Right lobe of liver (tissue), 4 donors: Measurements from ENCODE around the gene IRF5.

Source experiments
- CTCF ChIP-seq, 4 donors: fragments of 200-600 bp in 3 of 4; fragments of 450-650 bp in 1 of 4; IDR thresholded peaks; one replicate each; pipeline versions ENCODE4 v1.5.1 to v1.8.0; 2016 to 2022; ENCODE audit warnings: antibody characterized with exemption in 4 of 4, mild to moderate bottlenecking in 2 of 4
- POLR2A ChIP-seq: fragments of 450-650 bp; IDR thresholded peaks from one replicate; pipeline ENCODE4 v1.6.1; 2017; ENCODE audit warnings: antibody characterized with exemption, mild to moderate bottlenecking
- donor health status: DM: no; HTN: no; CAD: no.
- donor health status: DM: no; HTN: no; CAD: no.
- donor health status: DM: no; HTN: yes; CAD: no.

DNA sequence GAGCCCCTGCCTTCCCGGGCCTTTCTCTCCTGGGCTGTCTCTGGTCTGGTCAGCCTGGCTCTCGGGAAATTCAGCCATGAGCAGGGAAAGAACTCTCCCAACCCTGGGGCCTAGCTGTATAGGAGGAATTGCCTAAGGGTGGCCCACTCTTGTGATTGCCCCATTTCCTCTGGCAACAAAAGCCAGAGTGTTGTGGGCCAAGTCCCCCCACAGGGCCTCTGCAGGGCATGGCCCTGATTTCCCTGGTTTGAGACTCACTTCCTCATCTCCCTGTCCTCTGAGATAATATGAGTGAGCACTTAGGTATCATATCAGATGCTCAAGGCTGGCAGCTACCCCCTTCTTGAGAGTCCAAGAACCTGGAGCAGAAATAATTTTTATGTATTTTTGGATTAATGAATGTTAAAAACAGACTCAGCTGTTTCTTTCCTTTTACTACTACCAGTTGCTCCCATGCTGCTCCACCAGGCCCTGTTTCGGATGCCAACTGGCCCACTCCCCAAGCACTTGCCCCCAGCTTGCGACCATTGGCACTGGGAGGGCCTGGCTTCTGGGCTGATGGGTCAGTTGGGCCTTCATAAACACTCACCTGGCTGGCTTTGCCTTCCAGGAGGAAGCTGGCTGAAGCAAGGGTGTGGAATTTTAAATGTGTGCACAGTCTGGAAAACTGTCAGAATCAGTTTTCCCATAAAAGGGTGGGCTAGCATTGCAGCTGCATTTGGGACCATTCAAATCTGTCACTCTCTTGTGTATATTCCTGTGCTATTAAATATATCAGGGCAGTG, 11.4 kb downstream of the IRF5 start:
- no peak for TF ChIP-seq CTCF (IDR thresholded peaks at IDR 0.05)
- TF ChIP-seq POLR2A: no peak
